ENCODE results near the gene INSL4.

Gene INSL4

DNA sequence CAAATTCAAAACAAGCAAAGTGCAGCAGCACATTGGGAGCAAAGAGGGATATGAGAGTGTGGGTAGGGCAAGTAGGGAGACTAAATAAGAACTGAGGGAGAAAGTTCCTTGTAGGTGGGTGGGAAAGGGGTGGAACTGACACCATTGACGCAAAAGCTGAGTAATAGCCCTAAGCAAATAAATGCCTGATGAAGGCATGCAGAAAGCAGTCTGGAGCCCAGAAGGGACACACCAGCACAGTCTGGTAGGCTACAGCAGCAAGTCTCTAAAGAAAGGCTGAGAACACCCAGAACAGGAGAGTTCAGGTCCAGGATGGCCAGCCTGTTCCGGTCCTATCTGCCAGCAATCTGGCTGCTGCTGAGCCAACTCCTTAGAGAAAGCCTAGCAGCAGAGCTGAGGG, at the start of gene INSL4:
INSL4 (plus strand) TSS at position 208 of the 400 bp plus-strand sequence; CDS start at position 313, 105 bp downstream.
- H3K27ac ChIP-seq, result no peak within 1 kb of the TSS
- TF ChIP-seq, protein P1, sequence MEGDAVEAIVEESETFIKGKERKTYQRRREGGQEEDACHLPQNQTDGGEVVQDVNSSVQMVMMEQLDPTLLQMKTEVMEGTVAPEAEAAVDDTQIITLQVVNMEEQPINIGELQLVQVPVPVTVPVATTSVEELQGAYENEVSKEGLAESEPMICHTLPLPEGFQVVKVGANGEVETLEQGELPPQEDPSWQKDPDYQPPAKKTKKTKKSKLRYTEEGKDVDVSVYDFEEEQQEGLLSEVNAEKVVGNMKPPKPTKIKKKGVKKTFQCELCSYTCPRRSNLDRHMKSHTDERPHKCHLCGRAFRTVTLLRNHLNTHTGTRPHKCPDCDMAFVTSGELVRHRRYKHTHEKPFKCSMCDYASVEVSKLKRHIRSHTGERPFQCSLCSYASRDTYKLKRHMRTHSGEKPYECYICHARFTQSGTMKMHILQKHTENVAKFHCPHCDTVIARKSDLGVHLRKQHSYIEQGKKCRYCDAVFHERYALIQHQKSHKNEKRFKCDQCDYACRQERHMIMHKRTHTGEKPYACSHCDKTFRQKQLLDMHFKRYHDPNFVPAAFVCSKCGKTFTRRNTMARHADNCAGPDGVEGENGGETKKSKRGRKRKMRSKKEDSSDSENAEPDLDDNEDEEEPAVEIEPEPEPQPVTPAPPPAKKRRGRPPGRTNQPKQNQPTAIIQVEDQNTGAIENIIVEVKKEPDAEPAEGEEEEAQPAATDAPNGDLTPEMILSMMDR (IDR thresholded peaks at IDR 0.05), result no peak
- H3K4me3 ChIP-seq, result no peak within 1 kb of the TSS
- DNase-seq (ENCODE audit: low spot score), result no peak

DNA sequence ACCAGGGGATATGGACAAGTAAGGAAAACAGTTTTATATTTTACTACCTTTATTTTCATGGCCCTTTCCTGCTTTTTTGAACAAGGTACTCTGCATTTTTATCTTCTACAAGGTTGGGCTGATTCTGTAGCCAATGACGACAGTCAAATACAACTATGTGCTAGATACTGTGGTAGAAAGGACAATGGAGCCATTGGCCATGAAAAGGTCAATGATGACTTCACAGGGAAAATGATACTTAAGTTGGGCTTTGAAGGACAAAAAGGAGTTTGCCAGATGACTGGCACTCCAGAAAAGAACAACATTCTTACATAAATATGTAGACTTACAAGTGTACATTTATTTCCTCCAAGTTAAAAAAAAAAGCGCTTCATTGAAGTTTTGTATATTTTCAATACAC, 46.4 kb upstream of the INSL4 start:
- no peak overlapping the region for H3K4me3 ChIP-seq
- no peak for DNase-seq (ENCODE audit: low spot score)
- TF ChIP-seq, protein P1 (IDR thresholded peaks at IDR 0.05), result no peak
- H3K27ac ChIP-seq, result no peak overlapping the region

- no peak within 1 kb of the TSS for H3K4me3 ChIP-seq
- no peak for DNase-seq (ENCODE audit: low spot score)
- TF ChIP-seq, protein P1 (IDR thresholded peaks at IDR 0.05), result no peak
- no peak within 1 kb of the TSS for H3K27ac ChIP-seq
Observed at GRCh38 chr9:5185220-5185840, 45.9 kb upstream of the INSL4 start, which contains the start of gene INSL6. TSS of gene INSL6 (minus strand) at chr9:5185639. CDS start at chr9:5185602, 37 bp downstream.

DNA sequence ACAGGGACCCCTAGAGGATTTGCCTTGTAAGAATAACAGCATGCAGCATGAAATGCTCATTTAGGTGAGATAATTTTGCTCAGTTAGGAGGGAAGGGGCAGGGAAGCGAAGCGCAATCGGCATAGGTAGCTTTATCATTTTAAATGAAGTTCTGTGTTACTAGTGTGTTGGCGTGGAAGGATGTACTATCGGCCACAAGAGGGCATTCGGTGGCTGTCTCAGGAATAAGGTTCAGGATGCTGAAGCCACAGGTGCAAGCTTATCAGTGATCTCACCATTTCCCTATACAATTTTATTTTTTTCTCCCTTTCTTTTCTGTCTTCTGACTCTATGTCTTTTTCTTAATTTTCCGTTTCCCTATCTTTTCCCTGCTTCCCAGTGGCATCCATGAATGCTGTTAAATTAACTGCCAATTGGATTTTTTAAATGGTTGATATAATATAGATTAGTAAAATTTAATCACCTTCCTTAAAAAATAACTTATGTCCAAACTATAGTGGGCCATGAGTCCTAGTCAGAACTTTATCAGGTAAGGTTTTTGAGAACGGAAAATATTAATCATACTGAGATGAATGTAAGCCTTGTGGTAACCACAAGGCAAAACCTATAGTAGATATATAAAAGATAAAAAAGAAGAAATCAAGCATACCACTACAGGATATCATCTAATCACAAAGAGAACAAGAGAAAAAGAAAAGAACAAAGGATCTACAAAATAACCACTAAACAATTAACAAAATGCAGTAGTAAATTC, 44.6 kb upstream of the INSL4 start:
- no peak overlapping the region for H3K27ac ChIP-seq
- TF ChIP-seq, protein P1 (IDR thresholded peaks at IDR 0.05), result no peak
- no peak overlapping the region for H3K4me3 ChIP-seq
- no peak for DNase-seq (ENCODE audit: low spot score)

- H3K4me3 ChIP-seq, result peak overlapping the region; percentile 42
- TF ChIP-seq, protein P1 (IDR thresholded peaks at IDR 0.05), result no peak
- DNase-seq (ENCODE audit: low spot score), result no peak
- no peak overlapping the region for H3K27ac ChIP-seq
Observed at GRCh38 chr9:5188060-5188984, 42.9 kb upstream of the INSL4 start.

DNA sequence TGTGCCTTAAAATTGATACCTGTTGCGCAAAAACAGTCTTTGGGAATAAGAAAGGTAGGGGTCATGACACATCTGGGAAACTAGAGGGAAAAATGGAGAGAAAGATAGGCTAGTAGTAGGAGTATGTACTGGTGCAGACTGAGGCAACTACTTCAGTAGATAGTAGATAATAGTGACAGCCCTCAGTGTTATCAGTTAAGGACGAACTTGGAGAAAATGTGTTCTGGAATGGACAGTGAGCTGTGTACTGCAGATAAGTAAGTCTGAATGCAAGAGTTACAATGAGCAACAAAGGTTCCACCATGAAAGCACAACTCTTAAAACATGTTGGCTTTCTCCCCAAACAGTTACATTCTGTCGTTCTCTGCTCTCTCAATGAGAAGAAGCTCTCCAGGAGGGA, 39.2 kb upstream of the INSL4 start:
- no peak for DNase-seq (ENCODE audit: low spot score)
- Histone ChIP-seq H3K4me3 (no peak overlapping the region), H3K27ac (no peak overlapping the region)
- TF ChIP-seq, protein P1 (IDR thresholded peaks at IDR 0.05), result no peak
